Right lobe of liver (tissue), 6 donors: ENCODE results near the gene DRGX. TPM values are rescaled to one million over a fixed set of nuclear protein-coding genes. Genes with fewer than 3 reads are reported as not detected.

Experiments
- ATAC-seq, 4 donors: fragments of 200-7000 bp; cut with Tn5 transposase; one replicate each; pipeline ENCODE4 v1.9.1; 2020; ENCODE audit warnings: mild to moderate bottlenecking in 4 of 4, moderate library complexity in 4 of 4
- DNase-seq, 3 donors: peaks; one replicate each; pipeline ENCODE4 v3.0.0-alpha.2; 2020
- H3K27ac ChIP-seq, 3 donors: fragments of 200-600 bp; one replicate each; pipeline ENCODE4 v1.8.0; 2022
- H3K27me3 ChIP-seq, 2 donors: fragments of 200-600 bp; one replicate each; pipeline ENCODE4 v1.8.0; 2022
- H3K36me3 ChIP-seq, 4 donors: fragments of 200-600 bp; sonication (generic) in 1 of 4; one replicate each; pipeline versions ENCODE4 v1.5.1 to v1.8.0; 2017 to 2022; ENCODE audit warnings: control low read depth in 1 of 4
- H3K4me1 ChIP-seq, 4 donors: fragments of 200-600 bp; sonication (generic) in 1 of 4; one replicate each; pipeline versions ENCODE4 v1.5.1 to v1.8.0; 2017 to 2022; ENCODE audit warnings: control low read depth in 1 of 4
- H3K4me3 ChIP-seq, 3 donors: fragments of 200-600 bp; one replicate each; pipeline ENCODE4 v1.8.0; 2022
- H3K9me3 ChIP-seq, 4 donors: fragments of 200-600 bp; sonication (generic) in 1 of 4; one replicate each; pipeline versions ENCODE4 v1.5.1 to v1.8.0; 2017 to 2022; ENCODE audit warnings: control low read depth in 1 of 4
- CTCF ChIP-seq, 4 donors: fragments of 200-600 bp in 3 of 4; fragments of 450-650 bp in 1 of 4; IDR thresholded peaks; one replicate each; pipeline versions ENCODE4 v1.5.1 to v1.8.0; 2016 to 2022; ENCODE audit warnings: antibody characterized with exemption in 4 of 4, mild to moderate bottlenecking in 2 of 4
- POLR2A ChIP-seq: fragments of 450-650 bp; IDR thresholded peaks from one replicate; pipeline ENCODE4 v1.6.1; 2017; ENCODE audit warnings: antibody characterized with exemption, mild to moderate bottlenecking
- WGBS: methylation state at CpG from one replicate; pipeline ENCODE4 v1.1.6; 2018; ENCODE audit warnings: low coverage, low lambda C conversion rate; ENCODE audit not compliant: insufficient coverage; ENCODE audit errors: missing lambda C conversion rate; 5-methylcytosine and 5-hydroxymethylcytosine counted together
- intact Hi-C, 2 donors: fragments of 100-400 bp; cut with DNase I; formaldehyde crosslinking; loops; one replicate each; pipeline versions ENCODE4 v1.11.2 to v1.14.1; 2022
- total RNA-seq, 6 experiments: library from RNA; depleted of rRNA in 2 of 6; stranded (reverse); fragments of >200 nt in 2 of 6; fragmentation: NEBNext Ultra II Directional in 3 of 6; extraction: Animal tissue kit (Norgen Biotek cat#: 25700) in 3 of 6; gene quantifications; one replicate each; pipeline versions ENCODE4 v1.1.0 to v1.2.4, GENCODE V29; 2016 to 2023
- donor health status: DM: no; HTN: yes; CAD: no.
- donor health status: DM: no; HTN: no; CAD: no.
- donor health status: DM: no; HTN: no; CAD: no.
- donor health status: DM: no; HTN: yes; CAD: no.
- donor health status: DM: no; HTN: yes; CAD: no.

DRGX gene
- total RNA-seq, 6 experiments from 2014 or later = not detected

GRCh38 chr10:49344840-49345239 lies 51.0 kb downstream of the DRGX start:
- Histone ChIP-seq H3K9me3 (no peaks in the 10 kb centered on the region), H3K4me3 (no peak overlapping the region), H3K27me3 (no peaks in the 10 kb centered on the region), H3K27ac (no peak overlapping the region), H3K4me1 (no peaks in the 10 kb centered on the region), H3K36me3 (no peaks in the 10 kb centered on the region)
- no peak for DNase-seq
- intact Hi-C loops = no loop called here
- TF ChIP-seq POLR2A (no peak), CTCF (IDR thresholded peaks at IDR 0.05) (no peak)
- whole genome bisulfite sequencing = 39% methylated on average over 2 of the region's 2 CpGs
- no peak for ATAC-seq

- H3K4me1 ChIP-seq = no peaks in the 10 kb centered on the region
- TF ChIP-seq POLR2A (no peak), CTCF (IDR thresholded peaks at IDR 0.05) (no peak)
- H3K4me3 ChIP-seq = no peak overlapping the region
- ATAC-seq (no peak), DNase-seq (no peak)
- H3K36me3 ChIP-seq = no peaks in the 10 kb centered on the region
- H3K9me3 ChIP-seq = no peaks in the 10 kb centered on the region
- intact Hi-C loops = no loop called here
- no peaks in the 10 kb centered on the region for H3K27me3 ChIP-seq
- H3K27ac ChIP-seq = no peak overlapping the region
- 70% methylated on average over 1 of the region's 1 CpG for WGBS
Observed at GRCh38 chr10:49338604-49339003, 57.3 kb downstream of the DRGX start.

- Histone ChIP-seq H3K4me3 (no peak overlapping the region), H3K4me1 (no peaks in the 10 kb centered on the region), H3K9me3 (no peaks in the 10 kb centered on the region), H3K36me3 (no peaks in the 10 kb centered on the region), H3K27ac (no peak overlapping the region), H3K27me3 (no peaks in the 10 kb centered on the region)
- intact Hi-C loops = no loop called here
- WGBS = 40% methylated on average over 1 of the region's 1 CpG
- no peak for DNase-seq
- TF ChIP-seq CTCF (IDR thresholded peaks at IDR 0.05) (no peak), POLR2A (no peak)
- no peak for ATAC-seq
Observed at GRCh38 chr10:49335364-49335972, 60.4 kb downstream of the DRGX start.

- no peak for ATAC-seq
- TF ChIP-seq CTCF (IDR thresholded peaks at IDR 0.05) = no peak
- TF ChIP-seq POLR2A = no peak
- Histone ChIP-seq H3K9me3 (no peaks in the 10 kb centered on the region), H3K4me3 (no peak overlapping the region), H3K27me3 (no peaks in the 10 kb centered on the region), H3K4me1 (no peaks in the 10 kb centered on the region), H3K27ac (no peak overlapping the region), H3K36me3 (no peaks in the 10 kb centered on the region)
- intact Hi-C loops = no loop called here
- no peak for DNase-seq
Observed at GRCh38 chr10:49334964-49335363, 60.9 kb downstream of the DRGX start.

- Histone ChIP-seq H3K9me3 (no peaks in the 10 kb centered on the region), H3K27ac (no peak overlapping the region), H3K36me3 (no peaks in the 10 kb centered on the region), H3K4me3 (no peak overlapping the region), H3K27me3 (no peaks in the 10 kb centered on the region), H3K4me1 (no peaks in the 10 kb centered on the region)
- intact Hi-C loops = no loop called here
- no peak for DNase-seq
- no peak for ATAC-seq
- 50% methylated on average over 6 of the region's 6 CpGs for whole genome bisulfite sequencing
- no peak for TF ChIP-seq POLR2A
- TF ChIP-seq CTCF (IDR thresholded peaks at IDR 0.05) = no peak
Observed at GRCh38 chr10:49333192-49333591, 62.7 kb downstream of the DRGX start.
